SK-N-DZ (cell line): Measurements from ENCODE around the gene ATXN1.

Experiments
- DNase-seq: peaks from one replicate; pipeline ENCODE4 v3.0.0-alpha.2; 2015; ENCODE audit warnings: low spot score

Gene ATXN1

DNA sequence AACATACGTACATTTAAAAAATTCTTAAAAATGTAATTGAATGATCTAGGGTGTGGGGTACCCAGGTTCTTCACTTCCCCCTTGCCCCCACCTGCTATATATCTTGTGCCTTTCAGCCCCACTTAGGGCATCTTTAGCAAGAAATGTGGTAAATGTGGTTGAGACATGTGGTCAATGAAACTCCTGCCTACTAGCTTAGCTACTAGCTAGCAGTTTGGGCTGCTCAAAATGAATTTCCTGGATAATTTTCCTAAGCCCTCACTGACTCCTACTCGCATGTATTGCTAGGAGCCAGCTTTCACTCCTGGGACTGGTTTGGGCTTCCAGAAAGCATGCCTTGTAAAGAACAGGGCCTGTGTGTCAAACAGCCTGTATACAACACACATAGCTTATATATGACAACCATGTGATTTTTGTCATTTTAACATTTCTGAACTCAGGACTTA is 257.3 kb downstream of the ATXN1 start:
- no peak for DNase-seq

DNA sequence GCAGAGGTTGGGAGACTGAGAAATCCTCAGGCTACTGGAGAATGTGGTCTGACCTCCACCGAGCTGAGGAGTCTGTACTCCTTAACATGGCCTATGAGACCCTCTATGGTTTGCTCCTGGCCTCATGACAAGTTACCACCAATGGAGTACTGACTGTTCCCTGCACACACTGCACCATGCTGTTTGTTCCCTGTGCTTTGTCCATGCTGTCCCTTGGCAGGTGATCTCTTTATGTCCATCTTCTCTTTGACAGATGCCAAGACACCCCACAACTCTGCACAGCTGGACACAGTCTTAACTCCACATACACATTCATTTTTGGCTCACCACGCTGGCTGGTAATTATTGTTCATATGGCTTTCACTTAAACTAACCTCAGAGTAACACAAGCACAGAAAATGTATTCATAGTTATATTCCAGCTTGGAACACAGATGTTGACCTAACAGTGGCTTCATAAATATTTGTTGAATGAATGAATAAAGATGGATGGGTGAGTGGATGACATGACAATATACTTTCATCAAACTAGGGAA is 258.0 kb downstream of the ATXN1 start:
- no peak for DNase-seq

DNA sequence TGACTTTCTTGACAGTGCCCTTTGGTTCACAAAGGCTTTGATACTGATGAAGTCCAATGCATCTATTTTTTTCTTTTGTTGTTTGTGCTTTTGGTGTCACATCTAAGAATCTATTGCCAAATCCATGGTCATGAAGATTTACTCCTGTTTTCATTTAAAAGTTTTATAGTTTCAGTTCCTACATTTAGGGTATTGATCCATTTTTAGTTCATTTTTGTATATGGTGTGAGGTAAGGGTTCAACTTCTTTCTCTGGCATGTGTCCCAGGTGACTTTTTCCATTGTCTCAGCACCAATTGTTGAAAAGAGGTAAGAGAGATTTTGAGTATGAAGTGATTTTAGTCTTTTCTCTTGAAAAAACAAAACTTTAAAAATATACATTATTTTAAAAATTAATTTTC is 262.3 kb downstream of the ATXN1 start:
- no peak for DNase-seq

DNA sequence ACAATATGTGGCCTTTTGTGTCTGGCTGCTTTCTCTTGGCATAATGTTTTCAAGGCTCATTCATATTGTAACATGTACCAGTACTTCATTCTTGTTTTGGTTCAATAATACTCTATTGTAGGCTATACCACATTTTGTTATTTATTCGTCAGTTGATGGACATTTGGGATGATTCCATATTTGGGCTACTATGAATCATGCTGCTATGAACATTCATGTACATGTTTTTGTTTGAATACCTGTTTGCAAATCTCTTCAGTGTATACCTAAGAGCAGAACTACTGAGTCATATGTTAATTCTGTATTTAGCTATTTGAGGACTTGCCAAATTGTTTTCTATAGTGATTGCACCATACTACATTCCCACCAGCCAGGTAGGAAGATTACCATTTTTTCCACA is 263.0 kb downstream of the ATXN1 start:
- DNase-seq, result no peak

DNA sequence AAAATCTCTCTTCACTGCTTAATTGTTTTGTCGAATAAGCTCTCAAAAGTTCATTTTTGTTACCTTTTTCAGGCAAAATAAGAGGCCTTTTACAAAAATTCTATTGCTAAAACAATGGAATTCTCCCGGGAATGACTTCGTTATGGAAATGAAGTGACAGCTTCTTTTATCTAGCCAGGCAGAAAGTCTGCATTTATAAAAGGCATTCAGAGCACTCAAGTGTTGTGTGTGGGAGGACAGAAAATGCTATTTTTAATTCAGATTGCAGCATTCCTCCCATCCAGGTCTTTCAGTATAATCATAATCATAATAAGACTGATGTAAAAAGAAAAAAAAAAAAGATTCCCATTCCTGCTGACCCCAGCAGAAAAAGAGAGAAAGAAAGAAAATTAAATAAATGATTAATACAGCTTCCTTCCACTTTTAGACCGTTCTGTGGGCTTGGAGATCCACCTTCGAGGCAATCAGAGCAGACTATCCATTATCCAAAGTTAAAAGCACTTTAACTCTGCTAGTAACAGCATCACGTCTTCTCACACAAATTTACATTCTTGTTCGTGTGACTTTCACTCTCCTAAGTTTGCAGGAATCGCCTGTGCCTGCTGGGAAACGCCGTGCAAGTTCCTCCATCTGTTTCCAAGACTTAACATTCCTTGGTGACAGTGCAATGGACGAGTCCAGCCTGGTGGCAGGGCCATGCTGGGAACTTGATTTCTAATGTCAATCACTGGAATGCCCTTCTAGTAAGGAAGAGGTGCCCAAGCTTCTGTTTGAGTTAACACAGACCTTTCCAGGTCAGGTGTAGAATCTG is 264.1 kb downstream of the ATXN1 start:
- DNase-seq, result no peak

DNA sequence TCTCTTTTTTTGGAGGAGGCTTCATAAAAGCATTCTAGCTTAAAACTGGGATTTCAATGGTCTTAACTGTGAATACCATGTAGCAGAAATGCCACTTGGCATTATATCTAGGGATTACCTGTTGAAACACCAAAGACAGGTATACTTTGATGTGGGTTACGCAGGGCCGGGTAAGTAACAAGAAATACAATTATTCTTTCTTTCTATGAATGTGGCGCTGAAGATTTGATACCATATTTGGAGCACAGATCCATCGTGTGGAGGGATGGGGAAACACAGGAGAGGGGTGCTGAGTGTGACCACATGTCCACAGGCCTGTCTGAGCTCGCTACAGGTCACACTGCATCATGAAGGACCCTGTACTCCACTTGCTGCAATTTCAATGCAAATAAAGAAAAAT is 265.1 kb downstream of the ATXN1 start:
- DNase-seq, result no peak

DNA sequence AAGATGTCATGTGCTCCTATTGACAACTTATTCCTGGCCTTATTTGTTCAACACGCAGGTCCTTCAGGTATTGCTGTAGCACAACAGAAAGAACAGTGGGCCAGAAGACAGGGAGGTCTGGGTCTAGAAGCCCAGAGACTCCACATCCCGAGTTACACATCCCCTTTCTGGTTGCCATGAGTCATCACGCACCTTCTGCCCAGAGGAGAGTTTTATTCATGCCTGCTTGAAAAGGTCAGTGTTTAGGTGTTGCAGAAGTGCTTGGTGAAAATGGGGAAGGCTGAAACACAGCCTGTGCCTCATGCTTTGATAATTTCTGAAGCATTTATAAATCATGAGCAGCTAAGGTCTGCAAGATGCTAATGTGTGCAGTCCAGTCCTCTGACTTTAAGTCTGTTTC is 266.5 kb downstream of the ATXN1 start:
- no peak for DNase-seq

DNA sequence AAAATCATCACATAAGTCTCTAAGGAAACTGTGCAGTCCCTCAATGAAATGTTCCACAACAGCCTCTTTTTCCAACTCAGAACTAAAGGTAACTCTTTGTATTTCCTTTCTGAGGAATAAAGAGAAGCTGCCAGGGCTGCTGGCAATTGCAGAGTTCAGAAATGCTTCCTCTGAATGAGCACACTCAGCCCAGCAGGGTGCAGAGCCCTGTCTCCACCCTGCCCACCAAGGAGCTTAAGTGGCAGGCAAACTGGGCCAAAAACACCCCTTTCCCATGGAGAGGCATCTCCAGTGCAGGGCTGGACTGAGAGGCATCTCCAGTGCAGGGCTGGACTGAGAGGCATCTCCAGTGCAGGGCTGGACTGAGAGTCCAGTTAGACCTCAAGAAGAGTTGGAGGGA is 267.5 kb downstream of the ATXN1 start:
- no peak for DNase-seq

DNA sequence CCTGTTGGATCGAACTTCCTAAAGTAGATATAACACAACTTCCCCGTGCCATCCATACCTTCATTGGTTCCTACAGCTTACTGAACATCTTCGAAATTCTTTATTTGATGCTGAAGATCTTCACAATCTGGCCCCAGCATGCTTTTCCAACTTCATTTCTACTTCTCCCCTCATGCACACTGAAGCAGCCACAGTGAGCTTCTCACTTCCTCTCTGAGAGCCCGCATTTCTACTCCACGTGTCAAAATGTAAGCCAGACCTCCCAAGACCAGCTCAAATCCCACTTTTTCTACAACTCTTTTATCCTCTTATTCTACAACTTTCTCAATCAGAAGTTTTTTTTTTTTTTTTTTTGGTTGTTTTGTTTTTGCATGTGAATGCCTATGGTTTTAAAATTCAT is 268.1 kb downstream of the ATXN1 start:
- DNase-seq, result no peak

DNA sequence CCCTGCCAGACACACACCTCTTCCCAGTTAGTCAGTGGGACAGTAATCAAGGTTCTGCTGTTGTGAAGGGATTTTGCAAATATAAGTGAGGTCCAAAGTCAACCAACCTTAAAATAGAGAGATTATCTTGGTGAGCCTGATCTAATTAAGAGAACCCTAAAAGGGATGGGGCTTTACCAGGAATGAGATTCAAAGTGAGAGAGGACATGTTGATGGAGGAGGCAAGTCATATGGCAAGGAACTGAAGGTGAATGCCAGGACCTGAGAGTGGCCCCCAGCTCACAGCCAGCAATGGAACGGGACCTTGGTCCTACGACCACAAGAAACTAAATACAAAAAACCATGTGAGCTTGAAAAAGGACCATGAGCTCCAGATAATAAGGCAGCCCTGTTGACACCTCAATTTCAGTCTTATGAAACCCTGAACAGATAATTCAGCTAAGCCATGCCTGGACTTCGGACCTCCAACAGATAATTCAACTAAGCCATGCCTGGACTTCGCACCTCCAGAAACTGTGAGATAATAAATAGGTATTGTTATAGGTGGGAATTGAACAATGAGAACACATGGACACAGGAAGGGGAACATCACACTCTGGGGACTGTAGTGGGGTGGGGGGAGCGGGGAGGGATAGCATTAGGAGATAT is 269.5 kb downstream of the ATXN1 start:
- no peak for DNase-seq

DNA sequence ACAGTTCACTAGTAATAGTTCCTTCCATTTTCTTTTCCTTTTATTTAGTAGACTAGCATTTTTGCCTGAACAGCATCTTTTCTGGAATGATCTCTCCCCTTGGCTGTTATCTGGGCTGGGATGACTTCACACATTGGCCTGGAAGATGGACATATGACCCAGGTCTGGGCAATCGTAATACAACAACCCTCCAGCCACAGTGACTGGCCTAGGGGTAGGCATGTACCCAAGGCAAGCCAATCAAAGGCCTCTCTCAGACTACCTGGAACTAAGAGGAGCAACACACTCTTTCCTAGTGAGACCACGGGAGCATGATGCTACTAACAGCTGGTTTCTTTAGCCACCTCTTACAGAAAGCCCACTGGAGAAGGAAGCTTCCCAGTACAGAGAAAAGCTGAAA is 270.6 kb downstream of the ATXN1 start:
- no peak for DNase-seq

DNA sequence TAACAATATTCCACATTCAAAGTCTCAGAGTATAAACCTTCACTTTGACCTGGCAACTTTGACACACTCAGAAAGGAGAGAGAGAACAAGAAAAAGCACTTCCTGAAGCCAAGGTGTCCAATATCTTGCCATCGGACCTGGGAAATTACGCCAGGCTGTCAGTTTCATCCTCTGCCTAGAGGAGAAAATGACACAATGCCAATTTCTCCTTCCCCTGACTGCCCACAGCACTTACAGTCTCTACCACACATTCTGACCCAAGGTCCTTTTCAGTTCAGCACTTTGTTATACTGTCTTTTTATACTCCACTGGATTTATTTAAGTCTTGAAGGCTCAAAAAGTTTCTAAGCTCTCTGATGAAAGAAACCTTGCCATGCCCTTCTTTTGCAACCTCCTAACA is 272.4 kb downstream of the ATXN1 start:
- no peak for DNase-seq

DNA sequence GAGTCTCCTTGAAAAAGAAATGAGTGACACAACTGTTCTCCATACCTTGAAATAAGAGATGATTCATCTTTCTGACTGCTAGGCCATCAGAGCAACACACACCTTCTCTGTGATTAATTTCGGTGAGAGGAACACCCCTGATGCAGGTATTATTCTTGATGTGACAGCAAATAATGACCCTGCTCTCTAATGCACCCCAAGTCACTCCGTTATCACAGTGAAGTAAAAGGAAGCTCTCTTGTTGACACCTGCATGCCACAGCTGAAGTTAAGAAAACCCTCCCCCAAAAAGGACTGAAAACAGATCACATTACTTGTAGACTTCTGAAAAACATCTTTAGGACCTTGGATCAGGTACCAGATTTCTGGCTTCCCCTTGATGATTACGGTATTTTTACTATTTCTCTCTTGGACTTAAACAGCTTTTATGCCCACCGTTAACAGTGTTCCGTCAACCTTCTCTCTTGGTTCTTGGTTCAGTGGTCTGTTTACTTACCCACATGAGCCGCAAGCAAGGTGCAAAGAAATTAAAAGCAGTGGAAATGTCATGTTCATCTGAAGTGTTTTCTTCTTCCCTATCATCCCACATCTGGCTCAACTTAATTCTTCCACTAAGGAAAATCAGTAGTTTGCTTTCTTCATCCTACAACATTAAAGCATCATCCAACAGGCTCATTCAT is 273.1 kb downstream of the ATXN1 start:
- DNase-seq, result no peak

DNA sequence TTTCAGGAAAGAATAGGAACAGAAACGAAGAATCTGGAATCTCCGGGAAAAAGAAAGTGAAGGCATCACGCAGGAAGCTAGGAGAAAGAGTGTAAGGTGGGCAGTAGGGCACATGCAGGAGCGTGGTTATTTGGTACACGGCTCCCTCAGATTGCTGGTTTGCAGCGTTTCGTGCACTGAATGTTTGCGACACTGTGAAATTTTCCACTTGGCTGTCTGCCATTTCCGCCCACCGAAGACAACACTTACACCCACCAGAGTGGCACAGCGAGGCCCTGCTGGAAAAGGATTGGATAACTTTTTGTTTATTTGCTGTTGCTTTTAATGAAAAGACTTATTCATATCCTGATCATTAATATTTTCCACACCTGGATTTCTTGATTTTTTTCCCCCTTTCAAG is 274.6 kb downstream of the ATXN1 start:
- DNase-seq, result no peak

DNA sequence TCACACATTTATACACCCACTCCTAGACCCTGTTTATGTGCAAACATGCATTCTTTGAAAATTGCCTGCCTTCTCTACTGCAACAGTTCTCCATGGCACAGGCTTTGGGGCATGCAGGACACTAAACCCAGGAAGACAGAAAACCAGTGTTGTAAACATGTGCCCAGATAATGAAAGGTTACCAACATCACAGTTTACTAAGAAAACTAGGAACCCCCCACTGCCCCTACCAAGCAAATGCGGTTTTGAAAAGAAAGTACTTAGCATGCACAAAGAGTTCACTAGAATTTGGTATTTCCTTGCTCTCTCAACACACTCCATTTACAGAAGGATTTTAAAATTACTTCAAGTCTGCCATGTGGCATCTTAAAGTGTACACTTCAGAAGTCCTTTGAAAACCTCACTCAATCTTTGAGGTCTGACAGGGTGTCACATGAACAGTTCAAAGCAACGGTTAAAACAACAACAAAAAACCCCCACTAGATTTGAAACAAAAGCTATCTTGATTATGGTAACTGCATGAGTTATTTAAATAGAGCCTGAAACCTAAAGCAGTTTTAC is 277.9 kb downstream of the ATXN1 start:
- no peak for DNase-seq

DNA sequence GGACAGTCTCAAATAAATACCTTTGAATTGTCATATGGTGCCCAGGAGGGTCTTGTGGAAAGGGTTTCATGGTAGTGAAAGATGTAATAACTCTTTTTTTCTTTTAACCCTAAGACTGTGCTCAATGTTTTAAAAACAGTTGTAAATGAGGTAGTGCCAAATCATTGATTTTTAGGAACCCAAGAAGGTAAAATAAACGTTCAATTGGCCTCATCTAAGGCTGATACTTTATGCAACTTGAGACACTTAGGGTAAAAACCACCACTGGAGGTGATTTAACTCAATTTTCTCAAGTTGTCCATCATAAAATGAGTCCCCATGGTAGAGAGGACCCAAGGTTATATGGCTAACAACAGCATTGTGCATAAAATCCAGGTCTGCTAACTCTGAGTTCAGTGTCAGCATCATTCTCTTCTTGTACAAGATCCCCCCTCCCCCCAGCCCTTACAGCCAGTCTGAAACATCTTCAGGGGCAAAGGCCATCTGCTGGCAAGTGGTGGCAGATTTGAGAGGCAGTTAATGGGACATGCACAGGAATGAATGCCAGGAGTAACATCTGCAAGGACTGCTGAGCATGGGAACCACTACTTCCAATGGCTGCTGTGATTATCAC is 278.5 kb downstream of the ATXN1 start:
- no peak for DNase-seq

DNA sequence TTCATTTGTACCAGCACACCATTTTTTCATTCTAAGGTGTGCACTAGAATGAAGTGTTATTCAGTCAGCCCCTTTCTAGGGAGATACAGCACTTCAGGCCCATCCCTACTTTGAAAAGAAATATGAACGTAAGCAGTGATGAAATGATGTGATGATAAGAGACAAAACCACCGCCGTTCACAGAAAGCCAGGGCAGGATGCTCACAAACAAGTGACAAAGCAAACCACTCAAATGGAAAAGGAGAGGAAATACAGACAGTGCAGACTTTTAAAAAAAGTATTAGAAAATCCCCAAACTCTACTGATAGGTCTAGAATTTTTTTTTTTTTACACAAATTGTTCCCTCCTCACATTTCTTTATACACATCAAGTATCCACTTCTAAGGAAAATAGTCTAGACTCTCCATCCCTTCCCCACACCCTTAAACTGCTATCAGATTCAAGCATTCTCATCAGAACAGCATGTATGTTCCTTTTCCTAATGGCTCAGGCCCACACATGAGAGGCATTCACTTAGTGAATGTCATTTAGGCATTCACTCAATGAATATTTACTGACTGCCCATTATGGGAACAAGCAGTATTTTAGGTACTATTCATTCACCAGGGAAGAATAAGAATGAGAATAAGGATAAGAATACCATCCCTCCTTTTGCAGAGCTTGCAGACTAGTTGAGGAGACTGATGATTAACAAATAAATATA is 279.4 kb downstream of the ATXN1 start:
- no peak for DNase-seq

DNA sequence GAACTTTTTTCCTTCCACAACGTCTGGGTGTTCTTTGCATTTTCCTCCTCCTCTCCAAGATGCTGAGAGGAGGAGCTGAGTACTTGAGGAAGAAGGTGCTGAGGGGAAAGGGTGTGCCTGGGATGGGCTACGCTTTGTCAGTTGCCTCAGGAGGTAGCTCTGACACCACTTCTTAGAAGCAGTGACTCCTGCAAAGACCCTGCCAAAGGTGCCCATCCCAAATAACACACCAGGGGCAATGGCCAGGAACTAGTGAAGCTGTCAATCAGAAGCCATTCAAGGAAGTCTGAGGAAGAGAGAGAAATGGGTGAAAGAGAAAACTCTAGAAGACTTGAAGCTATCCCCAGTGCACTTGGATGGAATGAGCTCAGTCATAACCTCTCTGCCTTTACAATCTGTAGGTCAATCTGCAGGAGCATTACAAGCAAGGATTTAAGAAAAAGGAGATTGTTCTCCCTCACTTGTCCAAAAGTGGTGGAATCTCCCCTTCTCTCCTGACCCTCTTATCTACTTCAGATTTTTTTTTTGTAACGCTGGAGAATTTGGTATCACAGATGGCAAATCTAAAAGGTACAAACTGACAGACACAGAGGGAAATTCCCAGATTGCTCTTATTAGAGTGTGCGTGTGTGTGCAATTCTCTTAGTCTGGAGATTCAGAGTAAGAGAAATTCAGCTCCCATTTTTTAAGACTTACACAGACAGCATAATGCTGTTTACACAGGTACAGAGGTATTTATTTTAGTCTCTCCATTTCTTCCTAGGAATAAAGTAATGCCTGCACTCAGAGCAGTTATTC is 280.3 kb downstream of the ATXN1 start:
- DNase-seq, result no peak

DNA sequence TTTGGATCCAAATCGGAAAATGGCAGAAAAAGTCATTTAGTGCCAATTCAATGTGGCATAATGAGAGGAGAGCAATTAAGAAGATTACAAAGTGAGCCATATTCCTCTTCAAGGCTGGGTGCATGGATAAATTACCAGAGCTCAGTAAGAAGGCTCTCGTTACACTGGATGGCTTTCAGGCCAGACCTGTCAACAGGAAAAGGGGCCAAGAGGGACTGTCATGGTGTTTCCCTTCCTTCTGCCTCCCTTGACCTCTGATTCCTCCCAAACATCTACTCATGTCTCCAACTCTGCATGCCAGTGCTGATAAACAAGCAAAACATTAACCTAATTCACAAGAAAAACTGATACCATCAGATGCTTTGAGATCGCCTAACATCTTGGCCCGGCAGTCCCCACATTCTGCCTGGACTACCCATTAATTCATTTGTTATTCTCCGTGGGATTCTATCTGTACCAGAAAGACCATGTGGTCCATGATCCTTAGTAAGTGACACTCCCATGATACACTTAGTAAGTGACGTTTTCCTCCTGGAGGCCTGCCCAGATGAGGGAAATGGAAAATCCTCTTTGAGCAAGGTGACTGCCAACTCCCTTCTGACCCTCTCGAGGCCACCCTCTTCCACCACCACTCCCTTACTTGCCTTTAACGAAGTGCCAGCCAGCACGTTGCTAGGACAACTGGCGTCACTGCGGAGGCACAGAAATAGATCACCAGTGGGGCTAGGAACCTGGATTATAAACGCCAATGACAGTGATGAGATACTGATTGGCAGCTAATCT is 283.7 kb downstream of the ATXN1 start:
- no peak for DNase-seq
